Fibroblast of lung (primary cell): ENCODE results near the gene TRMT44. TPM values are rescaled to one million over a fixed set of nuclear protein-coding genes. Genes with fewer than 3 reads are reported as not detected.

Source experiments
- DNase-seq, 2 donors: peaks; one replicate each; pipeline versions ENCODE4 v3.0.0 to v3.0.0-alpha.2; 2010; ENCODE audit warnings: low read depth in 2 of 2
- H2AFZ ChIP-seq: 2 replicates; pipeline ENCODE4 v1.5.1; 2012; ENCODE audit warnings: low read length, control low read depth, inconsistent platforms
- H3K27ac ChIP-seq: 2 replicates; pipeline ENCODE4 v1.5.1; 2011; ENCODE audit warnings: low read length, control low read depth; ENCODE audit not compliant: insufficient read depth
- H3K27me3 ChIP-seq: 2 replicates; pipeline ENCODE4 v1.5.1; 2011; ENCODE audit warnings: mild to moderate bottlenecking, low read length; ENCODE audit not compliant: control insufficient read depth, insufficient read depth
- H3K36me3 ChIP-seq: 2 replicates; pipeline ENCODE4 v1.5.1; 2011; ENCODE audit warnings: low read length; ENCODE audit not compliant: control insufficient read depth, insufficient read depth
- H3K4me1 ChIP-seq: 2 replicates; pipeline ENCODE4 v1.5.1; 2011; ENCODE audit warnings: low read length; ENCODE audit not compliant: control insufficient read depth, insufficient read depth; ENCODE audit errors: extremely low read depth
- H3K4me2 ChIP-seq: 2 replicates; pipeline ENCODE4 v1.5.1; 2011; ENCODE audit warnings: low read length, control low read depth; ENCODE audit not compliant: insufficient read depth; ENCODE audit errors: extremely low read depth
- H3K4me3 ChIP-seq, 4 experiments: fragments of 200-600 bp in 1 of 4; sonication (generic) in 1 of 4; replicated peaks in 1 of 4; 2 replicates each; pipeline ENCODE4 v1.5.1; 2011 to 2016; ENCODE audit warnings: low read length in 4 of 4, low read depth in 3 of 4, mild to moderate bottlenecking in 3 of 4, control low read depth in 2 of 4, inconsistent platforms in 1 of 4, mixed read lengths in 1 of 4; ENCODE audit not compliant: insufficient read depth in 1 of 4; ENCODE audit errors: control extremely low read depth in 1 of 4
- H3K79me2 ChIP-seq: 2 replicates; pipeline ENCODE4 v1.5.1; 2012; ENCODE audit warnings: mild to moderate bottlenecking, low read length, inconsistent platforms; ENCODE audit not compliant: control insufficient read depth, insufficient read depth
- H3K9ac ChIP-seq: 2 replicates; pipeline ENCODE4 v1.5.1; 2011; ENCODE audit warnings: mild to moderate bottlenecking, low read length, control low read depth; ENCODE audit not compliant: insufficient read depth
- H3K9me3 ChIP-seq: 2 replicates; pipeline ENCODE4 v1.5.1; 2012; ENCODE audit warnings: low read depth, low read length; ENCODE audit not compliant: control insufficient read depth, insufficient read depth
- H4K20me1 ChIP-seq: 2 replicates; pipeline ENCODE4 v1.5.1; 2011; ENCODE audit warnings: low read length; ENCODE audit not compliant: control insufficient read depth, insufficient read depth; ENCODE audit errors: extremely low read depth
- CTCF ChIP-seq, 2 donors: IDR thresholded peaks in 1 of 2; conservative IDR thresholded peaks in 1 of 2; 1 replicate in 1 of 2; 2 replicates in 1 of 2; pipeline ENCODE4 v1.5.1; 2011 to 2012; ENCODE audit warnings: low read length in 2 of 2, control low read depth in 1 of 2, inconsistent platforms in 1 of 2, low read depth in 1 of 2, mild to moderate bottlenecking in 1 of 2
- EZH2 ChIP-seq: IDR thresholded peaks from 2 replicates; pipeline ENCODE4 v1.5.1; 2012; ENCODE audit warnings: low read length, control low read depth, mild to moderate bottlenecking; ENCODE audit errors: missing control alignments
- polyA plus RNA-seq, 2 donors: library from polyadenylated mRNA; depleted of rRNA in 1 of 2; stranded (reverse) in 1 of 2; unstranded in 1 of 2; fragments of >200 nt; gene quantifications; 2 replicates each; pipeline ENCODE4 v1.2.1, GENCODE V29; 2011 to 2012; ENCODE audit warnings: missing spikeins in 1 of 2
- total RNA-seq: library from RNA; depleted of rRNA; stranded (reverse); fragments of >200 nt; gene quantifications from 2 replicates; pipeline ENCODE4 v1.2.1, GENCODE V29; 2014

Gene TRMT44
- total and polyA plus RNA-seq, 2 donors (not counting 1 experiment from before 2014, with no cell fraction given), result 6.5 to 14.0 TPM

- Histone ChIP-seq H3K9ac (peak overlapping the region; percentile 71), H3K9me3 (no peaks in the 10 kb centered on the region), H3K79me2 (peaks cover 42% of the 10 kb centered on the region), H4K20me1 (no peaks in the 10 kb centered on the region), H3K27me3 (no peaks in the 10 kb centered on the region), H2AFZ (peak overlapping the region; percentile 83), H3K27ac (peak overlapping the region; percentile 98), H3K4me1 (peaks cover 9% of the 10 kb centered on the region), H3K4me3 (peak overlapping the region; percentile 70 to 92 (median 84)), H3K36me3 (no peaks in the 10 kb centered on the region), H3K4me2 (peak overlapping the region; percentile 77)
- DNase-seq, result no peak
- TF ChIP-seq EZH2 (no peak), CTCF (conservative IDR thresholded peaks at IDR 0.05 in 1 of 2, IDR thresholded peaks at IDR 0.05 in 1 of 2; ENCODE audit: low read depth in 1 of 2, low read length in 2 of 2) (no peak)
Observed at GRCh38 chr4:8439914-8440491, 574 bp upstream of the TRMT44 start.

DNA sequence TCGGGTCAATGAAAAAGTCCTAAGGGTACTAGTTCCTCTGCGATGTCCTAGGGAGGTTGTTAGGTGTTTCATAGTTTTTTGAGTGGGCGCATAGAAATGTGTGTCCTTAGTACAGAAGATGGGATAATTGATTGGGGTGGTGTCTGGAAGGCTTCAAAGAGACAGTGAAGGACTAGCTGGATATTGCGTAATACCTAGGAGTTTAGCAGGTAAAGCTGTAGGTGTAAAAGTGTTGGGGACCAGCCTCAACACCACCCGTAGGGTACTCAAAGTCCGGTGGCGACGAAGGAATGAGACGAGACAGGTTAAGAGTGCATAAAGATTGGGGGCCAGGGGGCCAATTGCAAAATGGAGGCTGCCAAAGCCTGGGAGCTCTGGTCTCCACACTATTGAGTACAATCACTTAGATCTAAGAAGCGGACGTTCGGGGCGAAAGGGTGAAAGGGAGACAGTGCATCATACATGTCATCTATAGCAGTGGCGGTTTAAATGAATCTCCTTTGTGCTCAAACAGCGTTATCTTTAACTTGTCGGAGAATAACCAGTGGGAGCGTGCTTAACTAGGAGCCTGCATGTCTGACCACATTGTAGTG, 1.0 kb downstream of the TRMT44 start:
- H4K20me1 ChIP-seq, result peaks cover 2% of the 10 kb centered on the region
- no peaks in the 10 kb centered on the region for H3K36me3 ChIP-seq
- no peak overlapping the region for H2AFZ ChIP-seq
- H3K27me3 ChIP-seq, result no peaks in the 10 kb centered on the region
- DNase-seq, result no peak
- H3K9ac ChIP-seq, result peak overlapping the region; percentile 71
- no peaks in the 10 kb centered on the region for H3K9me3 ChIP-seq
- peak overlapping the region; percentile 70 to 92 (median 84) for H3K4me3 ChIP-seq
- peaks cover 45% of the 10 kb centered on the region for H3K79me2 ChIP-seq
- TF ChIP-seq CTCF (conservative IDR thresholded peaks at IDR 0.05 in 1 of 2, IDR thresholded peaks at IDR 0.05 in 1 of 2; ENCODE audit: low read depth in 1 of 2, low read length in 2 of 2) (no peak), EZH2 (no peak)
- H3K27ac ChIP-seq, result peak overlapping the region; percentile 25
- H3K4me2 ChIP-seq, result peak overlapping the region; percentile 92
- H3K4me1 ChIP-seq, result peaks cover 7% of the 10 kb centered on the region

DNA sequence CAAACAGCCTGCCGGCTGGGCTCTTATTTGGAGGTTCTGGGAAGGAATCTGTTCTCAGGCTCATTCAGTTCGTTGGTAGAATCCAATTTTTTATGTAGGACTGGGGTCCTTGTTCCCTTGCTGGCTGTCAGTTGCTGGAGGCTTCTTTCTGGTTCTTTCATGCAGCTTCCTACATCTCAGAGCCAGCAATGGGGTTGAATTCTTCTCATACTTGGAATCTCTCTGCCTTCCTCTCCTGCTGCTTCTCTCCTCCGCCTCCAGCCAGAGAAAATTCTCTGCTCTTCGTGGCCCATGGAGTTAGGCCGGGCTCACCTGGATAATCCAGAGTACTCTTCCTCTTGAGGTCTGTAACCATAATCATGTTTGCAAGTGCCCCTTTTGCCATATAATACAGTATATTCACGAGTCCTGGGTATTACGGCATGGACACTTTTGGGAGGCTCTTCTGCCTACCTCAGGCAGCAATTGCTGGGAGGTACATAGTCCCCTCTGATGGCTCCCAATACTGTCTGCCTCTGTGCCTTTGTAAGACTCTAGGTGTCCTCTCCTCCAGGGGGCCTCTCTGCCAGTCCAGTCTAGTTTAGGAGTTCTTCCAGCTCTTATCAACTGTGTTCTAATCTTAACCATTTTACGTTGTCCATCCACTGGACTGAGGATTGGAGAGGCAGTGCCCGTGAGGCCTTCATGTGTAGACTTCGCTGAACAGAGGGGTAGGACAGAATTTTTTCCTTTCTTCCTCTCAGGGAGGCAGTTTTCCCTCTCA, 2.2 kb downstream of the TRMT44 start:
- no peak overlapping the region for H3K27ac ChIP-seq
- peak overlapping the region in 2 of 4 experiments; percentile 91 to 92 for H3K4me3 ChIP-seq
- peaks cover 7% of the 10 kb centered on the region for H3K4me1 ChIP-seq
- H3K9me3 ChIP-seq, result no peaks in the 10 kb centered on the region
- H3K79me2 ChIP-seq, result peaks cover 45% of the 10 kb centered on the region
- TF ChIP-seq EZH2, result no peak
- no peak overlapping the region for H3K9ac ChIP-seq
- no peak overlapping the region for H2AFZ ChIP-seq
- H3K36me3 ChIP-seq, result peaks cover 2% of the 10 kb centered on the region
- no peak for DNase-seq
- H4K20me1 ChIP-seq, result peaks cover 2% of the 10 kb centered on the region
- peak overlapping the region; percentile 92 for H3K4me2 ChIP-seq
- no peaks in the 10 kb centered on the region for H3K27me3 ChIP-seq
